Activated naive CD8-positive, alpha-beta T cell treated with anti-CD3 and anti-CD28 coated beads, Interleukin-2, amount 50 U/mL, for 24 hours (primary cell): ENCODE data around the gene PIP5K1B.
A peak's percentile ranks its signal among the peaks of the same experiment; 100 is the strongest.

Experiments
- ATAC-seq: fragments of 150-1000 bp; cut with Tn5 transposase; one replicate; pipeline ENCODE4 v1.10.0; 2021
- DNase-seq: peaks from one replicate; pipeline ENCODE4 v3.0.0; 2021
- H3K27ac Mint-ChIP-seq: one replicate; pipeline ENCODE4 v1.8.0; 2021; ENCODE audit warnings: mild to moderate bottlenecking, mixed read lengths
- H3K27me3 Mint-ChIP-seq: one replicate; pipeline ENCODE4 v1.8.0; 2021; ENCODE audit warnings: mixed read lengths
- H3K36me3 Mint-ChIP-seq: one replicate; pipeline ENCODE4 v1.8.0; 2021; ENCODE audit warnings: low read depth, mixed read lengths
- H3K4me1 Mint-ChIP-seq: one replicate; pipeline ENCODE4 v1.8.0; 2021; ENCODE audit warnings: mixed read lengths
- H3K4me3 Mint-ChIP-seq: one replicate; pipeline ENCODE4 v1.8.0; 2021; ENCODE audit warnings: mild to moderate bottlenecking, moderate library complexity, mixed read lengths
- H3K9me3 Mint-ChIP-seq: one replicate; pipeline ENCODE4 v1.8.0; 2021; ENCODE audit warnings: mixed read lengths

Gene PIP5K1B

DNA sequence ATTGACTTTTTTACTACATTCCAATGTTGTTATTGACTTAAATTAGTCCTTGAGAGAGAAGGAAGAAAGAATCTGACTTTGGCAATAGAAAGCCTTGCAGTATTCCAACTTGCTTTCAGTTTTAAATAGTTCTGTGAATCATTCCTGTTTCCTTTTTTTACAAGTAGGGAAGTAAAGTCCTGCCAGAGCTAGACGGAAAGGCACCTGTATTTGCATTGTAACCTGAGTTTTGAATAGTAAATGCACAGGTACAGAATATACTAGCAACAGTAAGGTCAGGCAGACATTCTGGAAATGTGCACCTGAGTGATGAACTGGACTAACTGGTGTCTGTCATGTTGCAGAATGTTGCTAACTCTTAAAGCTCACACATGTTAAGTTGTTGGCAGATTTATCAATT, 208.0 kb downstream of the PIP5K1B start:
- Mint-ChIP-seq H3K9me3 (no peaks in the 10 kb centered on the region), H3K27ac (no peak overlapping the region), H3K36me3 (no peaks in the 10 kb centered on the region), H3K4me1 (peaks cover 3% of the 10 kb centered on the region), H3K27me3 (peaks cover 6% of the 10 kb centered on the region), H3K4me3 (no peak overlapping the region)
- no peak for DNase-seq
- no peak for ATAC-seq

DNA sequence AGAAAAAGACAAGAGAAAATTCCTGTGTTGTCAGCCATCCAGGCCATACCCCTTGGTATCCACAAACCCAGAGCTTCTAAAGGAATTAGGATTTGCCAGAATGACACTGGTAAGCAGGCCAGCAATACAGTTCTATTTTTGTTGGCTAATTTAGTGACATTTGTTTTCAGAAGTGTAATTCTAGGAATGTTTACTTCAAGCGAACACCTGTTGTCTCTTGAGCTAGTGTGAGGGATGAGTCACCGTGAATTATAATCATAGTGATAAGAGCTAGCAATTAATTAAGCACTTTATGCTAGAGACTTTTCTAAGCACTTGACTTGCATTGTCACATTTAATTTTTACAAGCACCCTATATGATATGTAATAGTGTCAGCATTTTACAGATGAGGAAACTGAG, 209.7 kb downstream of the PIP5K1B start:
- H3K27me3 Mint-ChIP-seq, result peaks cover 4% of the 10 kb centered on the region
- H3K36me3 Mint-ChIP-seq, result no peaks in the 10 kb centered on the region
- H3K4me3 Mint-ChIP-seq, result no peak overlapping the region
- no peaks in the 10 kb centered on the region for H3K9me3 Mint-ChIP-seq
- no peak overlapping the region for H3K27ac Mint-ChIP-seq
- ATAC-seq, result no peak
- DNase-seq, result no peak
- peaks cover 7% of the 10 kb centered on the region for H3K4me1 Mint-ChIP-seq

- H3K36me3 Mint-ChIP-seq, result no peaks in the 10 kb centered on the region
- ATAC-seq (no peak), DNase-seq (no peak)
- H3K27ac Mint-ChIP-seq, result no peak overlapping the region
- H3K27me3 Mint-ChIP-seq, result no peaks in the 10 kb centered on the region
- H3K4me1 Mint-ChIP-seq, result peaks cover 14% of the 10 kb centered on the region
- H3K4me3 Mint-ChIP-seq, result no peak overlapping the region
- no peaks in the 10 kb centered on the region for H3K9me3 Mint-ChIP-seq
These were observed 214.6 kb downstream of the PIP5K1B start for GRCh38 chr9:68919661-68920060.

DNA sequence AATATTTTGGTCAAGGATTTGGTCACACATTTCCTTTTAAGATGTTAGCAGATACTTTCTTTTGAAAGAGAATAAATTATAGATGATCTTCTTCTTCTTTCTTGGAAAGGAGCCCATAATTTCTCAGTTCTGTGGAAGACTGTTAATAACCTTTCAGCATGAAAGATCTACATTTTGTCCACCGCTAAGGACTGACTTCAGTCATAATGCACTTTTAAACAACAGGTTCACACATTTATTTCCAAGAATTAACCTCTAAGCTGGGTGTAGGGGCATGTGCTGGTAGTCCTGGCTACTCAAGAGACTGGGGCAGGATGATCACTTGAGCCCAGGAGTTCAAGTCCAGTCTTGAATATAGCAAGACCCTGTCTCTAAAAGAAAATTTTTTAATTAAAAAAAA, 215.9 kb downstream of the PIP5K1B start:
- no peaks in the 10 kb centered on the region for H3K36me3 Mint-ChIP-seq
- H3K27me3 Mint-ChIP-seq, result no peaks in the 10 kb centered on the region
- DNase-seq (no peak), ATAC-seq (no peak)
- H3K9me3 Mint-ChIP-seq, result no peaks in the 10 kb centered on the region
- H3K4me3 Mint-ChIP-seq, result no peak overlapping the region
- peaks cover 14% of the 10 kb centered on the region for H3K4me1 Mint-ChIP-seq
- H3K27ac Mint-ChIP-seq, result no peak overlapping the region

GRCh38 chr9:68923480-68923879, 218.4 kb downstream of the PIP5K1B start:
- no peaks in the 10 kb centered on the region for H3K27me3 Mint-ChIP-seq
- no peak for DNase-seq
- H3K9me3 Mint-ChIP-seq, result no peaks in the 10 kb centered on the region
- peaks cover 11% of the 10 kb centered on the region for H3K4me1 Mint-ChIP-seq
- no peak for ATAC-seq
- no peak overlapping the region for H3K4me3 Mint-ChIP-seq
- H3K36me3 Mint-ChIP-seq, result no peaks in the 10 kb centered on the region
- H3K27ac Mint-ChIP-seq, result no peak overlapping the region

- Mint-ChIP-seq H3K27me3 (peaks cover 8% of the 10 kb centered on the region), H3K4me3 (no peak overlapping the region), H3K27ac (no peak overlapping the region), H3K4me1 (peaks cover 2% of the 10 kb centered on the region), H3K36me3 (no peaks in the 10 kb centered on the region), H3K9me3 (no peaks in the 10 kb centered on the region)
- DNase-seq (no peak), ATAC-seq (no peak)
These were observed 220.1 kb downstream of the PIP5K1B start for GRCh38 chr9:68925175-68925574.

DNA sequence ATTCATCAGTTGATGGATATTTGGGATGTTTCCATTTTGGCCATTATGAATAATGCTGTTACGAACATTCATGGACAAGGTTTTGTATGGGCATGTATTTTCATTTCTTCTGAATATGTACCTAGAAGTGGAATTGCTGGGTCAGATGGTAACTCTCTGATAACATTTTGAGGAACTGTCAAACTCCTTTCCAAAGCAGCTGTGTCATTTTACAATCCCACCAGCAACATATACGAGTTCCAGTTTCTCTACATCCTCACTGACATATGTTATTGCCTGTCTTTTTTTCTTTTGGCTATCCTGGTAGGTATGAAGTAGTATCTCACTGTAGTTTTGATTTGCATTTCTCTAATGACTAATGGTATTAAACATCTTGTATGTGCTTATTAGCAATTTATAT, 222.1 kb downstream of the PIP5K1B start:
- DNase-seq, result no peak
- H3K9me3 Mint-ChIP-seq, result no peaks in the 10 kb centered on the region

DNA sequence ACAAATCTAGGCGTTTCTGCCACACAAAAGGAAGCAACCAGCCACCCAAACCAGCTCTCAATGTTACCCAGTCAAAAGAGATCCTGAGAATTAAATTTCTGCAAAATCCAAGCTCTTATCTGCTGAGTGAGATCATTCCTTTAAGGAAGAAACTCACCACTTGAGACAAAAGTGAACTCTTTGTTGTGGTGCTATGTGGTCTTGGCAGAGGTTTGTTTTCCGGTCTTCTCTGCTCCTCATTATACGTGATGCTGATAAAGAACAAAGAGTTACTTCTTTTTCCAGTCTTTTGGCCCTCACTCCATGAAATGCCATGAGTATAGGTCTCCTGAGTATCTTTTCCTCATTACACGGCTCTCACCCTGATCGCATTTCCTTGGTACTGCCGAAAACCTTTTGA, 226.8 kb downstream of the PIP5K1B start:
- H3K27ac Mint-ChIP-seq, result no peak overlapping the region
- DNase-seq (no peak), ATAC-seq (peak; percentile 40)
- H3K4me1 Mint-ChIP-seq, result peaks cover 24% of the 10 kb centered on the region
- no peaks in the 10 kb centered on the region for H3K9me3 Mint-ChIP-seq
- no peak overlapping the region for H3K4me3 Mint-ChIP-seq
- peaks cover 21% of the 10 kb centered on the region for H3K27me3 Mint-ChIP-seq
- peaks cover 1% of the 10 kb centered on the region for H3K36me3 Mint-ChIP-seq

More for the DNA sequence above, 222.1 kb downstream of the PIP5K1B start:
- Mint-ChIP-seq H3K4me3 (no peak overlapping the region), H3K4me1 (peaks cover 12% of the 10 kb centered on the region), H3K27ac (no peak overlapping the region), H3K27me3 (peaks cover 16% of the 10 kb centered on the region), H3K36me3 (peaks cover 1% of the 10 kb centered on the region)
- ATAC-seq, result no peak

DNA sequence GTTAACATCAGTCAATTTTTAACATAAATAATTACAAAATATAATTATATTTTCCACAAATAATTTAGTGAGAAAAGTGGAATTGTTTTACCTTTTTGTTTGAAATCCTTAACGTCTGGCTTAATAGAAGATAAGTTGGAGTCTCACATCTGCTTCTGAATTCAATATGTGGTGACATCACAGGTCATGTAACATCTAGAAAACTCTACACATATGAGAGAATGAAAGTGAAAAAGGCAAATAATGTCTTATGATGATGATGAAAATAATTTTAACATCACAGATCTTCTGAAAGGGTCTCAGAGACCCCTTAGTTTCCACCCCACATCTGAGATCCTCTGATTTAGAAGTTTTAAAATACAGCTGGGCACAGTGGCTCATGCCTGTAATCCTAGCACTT, 227.4 kb downstream of the PIP5K1B start:
- Mint-ChIP-seq H3K9me3 (no peaks in the 10 kb centered on the region), H3K27ac (no peak overlapping the region), H3K4me3 (no peak overlapping the region), H3K27me3 (peaks cover 26% of the 10 kb centered on the region), H3K36me3 (peaks cover 1% of the 10 kb centered on the region), H3K4me1 (peaks cover 24% of the 10 kb centered on the region)
- no peak for ATAC-seq
- no peak for DNase-seq

- peaks cover 31% of the 10 kb centered on the region for H3K27me3 Mint-ChIP-seq
- peaks cover 1% of the 10 kb centered on the region for H3K36me3 Mint-ChIP-seq
- ATAC-seq (no peak), DNase-seq (no peak)
- no peak overlapping the region for H3K4me3 Mint-ChIP-seq
- no peak overlapping the region for H3K27ac Mint-ChIP-seq
- H3K4me1 Mint-ChIP-seq, result peaks cover 24% of the 10 kb centered on the region
- H3K9me3 Mint-ChIP-seq, result no peaks in the 10 kb centered on the region
These were observed 228.6 kb downstream of the PIP5K1B start for GRCh38 chr9:68933434-68934328.

DNA sequence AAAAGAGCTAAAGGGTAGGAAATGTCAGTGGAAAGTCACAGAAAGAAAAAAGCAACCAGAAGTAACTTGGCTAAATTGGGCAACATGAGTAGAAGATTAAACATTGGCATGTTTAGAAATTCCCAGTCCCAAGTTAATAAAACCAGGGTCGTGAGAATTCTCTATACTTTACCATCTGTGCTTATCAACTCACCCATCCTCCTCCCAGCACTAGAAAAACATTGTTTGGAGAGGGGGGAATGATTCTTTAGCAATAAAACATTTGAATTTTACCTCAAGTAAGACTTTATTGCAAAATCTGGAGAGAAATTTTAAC, 229.2 kb downstream of the PIP5K1B start:
- Mint-ChIP-seq H3K4me1 (peaks cover 24% of the 10 kb centered on the region), H3K9me3 (no peaks in the 10 kb centered on the region), H3K4me3 (no peak overlapping the region), H3K36me3 (peaks cover 1% of the 10 kb centered on the region), H3K27ac (no peak overlapping the region), H3K27me3 (peaks cover 29% of the 10 kb centered on the region)
- ATAC-seq, result no peak
- DNase-seq, result no peak

- peaks cover 2% of the 10 kb centered on the region for H3K36me3 Mint-ChIP-seq
These were observed 235.5 kb downstream of the PIP5K1B start for GRCh38 chr9:68940573-68940972.

GRCh38 chr9:68941780-68942459, 236.9 kb downstream of the PIP5K1B start:
- Mint-ChIP-seq H3K36me3 (peaks cover 2% of the 10 kb centered on the region), H3K27ac (no peak overlapping the region), H3K27me3 (peaks cover 15% of the 10 kb centered on the region), H3K4me1 (peaks cover 7% of the 10 kb centered on the region), H3K4me3 (no peak overlapping the region), H3K9me3 (no peaks in the 10 kb centered on the region)
- DNase-seq (no peak), ATAC-seq (no peak)

More at GRCh38 chr9:68940573-68940972, 235.5 kb downstream of the PIP5K1B start:
- H3K27me3 Mint-ChIP-seq, result peaks cover 16% of the 10 kb centered on the region
- no peak overlapping the region for H3K27ac Mint-ChIP-seq
- no peak for ATAC-seq
- no peak for DNase-seq
- peaks cover 5% of the 10 kb centered on the region for H3K4me1 Mint-ChIP-seq
- no peaks in the 10 kb centered on the region for H3K9me3 Mint-ChIP-seq
- H3K4me3 Mint-ChIP-seq, result no peak overlapping the region

GRCh38 chr9:68942790-68943189, 237.8 kb downstream of the PIP5K1B start:
- DNase-seq (no peak), ATAC-seq (no peak)
- no peaks in the 10 kb centered on the region for H3K9me3 Mint-ChIP-seq
- H3K36me3 Mint-ChIP-seq, result peaks cover 2% of the 10 kb centered on the region
- H3K27me3 Mint-ChIP-seq, result peaks cover 7% of the 10 kb centered on the region
- H3K4me3 Mint-ChIP-seq, result no peak overlapping the region
- H3K27ac Mint-ChIP-seq, result no peak overlapping the region
- peaks cover 15% of the 10 kb centered on the region for H3K4me1 Mint-ChIP-seq

DNA sequence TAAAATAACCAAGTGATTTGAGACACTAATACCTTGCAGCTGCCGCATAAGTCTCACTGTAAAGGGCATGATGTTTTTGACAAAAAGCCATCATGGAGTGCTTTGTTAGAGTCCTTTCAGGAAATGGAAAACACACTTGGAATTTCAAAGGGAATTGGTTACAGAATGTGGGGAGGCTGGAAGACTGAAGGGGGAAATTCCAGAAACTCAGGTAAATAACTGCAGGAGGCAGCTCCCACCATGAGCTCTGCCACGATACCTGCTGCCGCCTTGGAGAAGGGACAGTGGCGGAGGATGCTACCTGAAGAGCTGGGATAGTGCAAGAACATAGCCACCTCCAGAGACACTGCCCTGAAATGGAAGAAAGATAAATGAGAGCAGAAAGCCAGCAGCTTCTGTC, 242.0 kb downstream of the PIP5K1B start:
- H3K4me3 Mint-ChIP-seq, result no peak overlapping the region
- peaks cover 4% of the 10 kb centered on the region for H3K27me3 Mint-ChIP-seq
- ATAC-seq (no peak), DNase-seq (no peak)
- no peaks in the 10 kb centered on the region for H3K9me3 Mint-ChIP-seq
- H3K36me3 Mint-ChIP-seq, result peaks cover 2% of the 10 kb centered on the region
- peak overlapping the region; percentile 88 for H3K27ac Mint-ChIP-seq
- H3K4me1 Mint-ChIP-seq, result peaks cover 41% of the 10 kb centered on the region
